CD14-positive monocyte (primary cell): ENCODE measurements around the gene SDK1. TPM values are rescaled to one million over a fixed set of nuclear protein-coding genes. Genes with fewer than 3 reads are reported as not detected.

Experiments used
- DNase-seq, 3 donors: peaks; one replicate each; pipeline ENCODE4 v3.0.0-alpha.2; 2011 to 2022
- H2AFZ ChIP-seq: 2 replicates; pipeline ENCODE4 v1.6.0; 2012; ENCODE audit warnings: mild to moderate bottlenecking, low read depth, low read length, inconsistent platforms; ENCODE audit not compliant: insufficient read depth, poor library complexity, severe bottlenecking
- H3K27ac ChIP-seq, 2 donors: 1 replicate in 1 of 2; 2 replicates in 1 of 2; pipeline ENCODE4 v1.5.1; 2012 to 2013; ENCODE audit warnings: low read length in 2 of 2, control low read depth in 1 of 2, inconsistent platforms in 1 of 2, low read depth in 1 of 2, mild to moderate bottlenecking in 1 of 2
- H3K27me3 ChIP-seq, 2 donors: one replicate each; pipeline versions ENCODE4 v1.6.0 to v1.6.1; 2011 to 2013; ENCODE audit warnings: low read length in 2 of 2; ENCODE audit not compliant: control insufficient read depth in 2 of 2, insufficient read depth in 2 of 2
- H3K36me3 ChIP-seq, 2 donors: replicated peaks in 1 of 2; 1 replicate in 1 of 2; 2 replicates in 1 of 2; pipeline versions ENCODE4 v1.5.1 to v1.6.1; 2012 to 2013; ENCODE audit warnings: low read length in 2 of 2, control low read depth in 1 of 2, inconsistent platforms in 1 of 2, mild to moderate bottlenecking in 1 of 2; ENCODE audit not compliant: insufficient read depth in 2 of 2, control insufficient read depth in 1 of 2
- H3K4me1 ChIP-seq, 2 donors: 1 replicate in 1 of 2; 2 replicates in 1 of 2; pipeline versions ENCODE4 v1.5.1 to v1.6.1; 2012 to 2013; ENCODE audit warnings: low read length in 2 of 2, control low read depth in 1 of 2, inconsistent platforms in 1 of 2, mild to moderate bottlenecking in 1 of 2, moderate library complexity in 1 of 2; ENCODE audit not compliant: insufficient read depth in 2 of 2, control insufficient read depth in 1 of 2
- H3K4me2 ChIP-seq: replicated peaks from 2 replicates; pipeline ENCODE3; 2012; ENCODE audit warnings: low read length, moderate library complexity, mild to moderate bottlenecking; ENCODE audit not compliant: poor library complexity, severe bottlenecking; ENCODE audit errors: extremely low read depth
- H3K4me3 ChIP-seq, 3 experiments: fragments of 200-600 bp in 1 of 3; sonication (generic) in 1 of 3; replicated peaks in 1 of 3; 1 replicate in 2 of 3; 2 replicates in 1 of 3; pipeline ENCODE4 v1.5.1; 2011 to 2013; ENCODE audit warnings: low read length in 3 of 3, mild to moderate bottlenecking in 3 of 3, control low read depth in 2 of 3, low read depth in 2 of 3, inconsistent platforms in 1 of 3, moderate library complexity in 1 of 3
- H3K79me2 ChIP-seq: 2 replicates; pipeline ENCODE4 v1.6.0; 2012; ENCODE audit warnings: mild to moderate bottlenecking, control low read depth, inconsistent platforms, low read length, moderate library complexity; ENCODE audit not compliant: insufficient read depth
- H3K9ac ChIP-seq: 2 replicates; pipeline ENCODE4 v1.6.0; 2017; ENCODE audit warnings: low read length, mild to moderate bottlenecking; ENCODE audit not compliant: insufficient read depth, poor library complexity, severe bottlenecking
- H3K9me3 ChIP-seq, 2 donors: replicated peaks in 1 of 2; 1 replicate in 1 of 2; 2 replicates in 1 of 2; pipeline versions ENCODE4 v1.5.1 to v1.6.1; 2012 to 2013; ENCODE audit warnings: low read length in 2 of 2, control low read depth in 1 of 2; ENCODE audit not compliant: control insufficient read depth in 1 of 2, insufficient read depth in 1 of 2
- H4K20me1 ChIP-seq: 2 replicates; pipeline ENCODE4 v1.6.0; 2012; ENCODE audit warnings: mild to moderate bottlenecking, low read length, control low read depth, moderate library complexity; ENCODE audit not compliant: insufficient read depth
- H3K27ac Mint-ChIP-seq, 7 donors: one replicate each; pipeline ENCODE4 v1.8.0; 2020; ENCODE audit warnings: mild to moderate bottlenecking in 7 of 7, mixed read lengths in 7 of 7, moderate library complexity in 6 of 7, inconsistent platforms in 2 of 7
- H3K27me3 Mint-ChIP-seq, 3 donors: one replicate each; pipeline ENCODE4 v1.8.0; 2021 to 2022; ENCODE audit warnings: low read depth in 3 of 3, mild to moderate bottlenecking in 3 of 3, mixed read lengths in 3 of 3, moderate library complexity in 3 of 3, inconsistent platforms in 1 of 3
- H3K36me3 Mint-ChIP-seq, 2 donors: one replicate each; pipeline ENCODE4 v1.8.0; 2020; ENCODE audit warnings: mixed read lengths in 2 of 2, inconsistent platforms in 1 of 2, mild to moderate bottlenecking in 1 of 2
- H3K4me1 Mint-ChIP-seq: one replicate; pipeline ENCODE4 v1.8.0; 2020; ENCODE audit warnings: mild to moderate bottlenecking, mixed read lengths
- H3K4me3 Mint-ChIP-seq, 2 donors: one replicate each; pipeline ENCODE4 v1.8.0; 2020; ENCODE audit warnings: mild to moderate bottlenecking in 2 of 2, mixed read lengths in 2 of 2, moderate library complexity in 1 of 2
- H3K9me3 Mint-ChIP-seq, 7 donors: one replicate each; pipeline ENCODE4 v1.8.0; 2020 to 2022; ENCODE audit warnings: mixed read lengths in 7 of 7, mild to moderate bottlenecking in 6 of 7, moderate library complexity in 6 of 7, inconsistent platforms in 2 of 7
- WGBS: methylation state at CpG from one replicate; pipeline ENCODE4 v1.1.5; 2013; ENCODE audit warnings: missing lambda C conversion rate; ENCODE audit not compliant: insufficient coverage; 5-methylcytosine and 5-hydroxymethylcytosine counted together
- intact Hi-C, 2 donors: fragments of 100-400 bp; cut with micrococcal nuclease; formaldehyde crosslinking; loops; one replicate each; pipeline versions ENCODE4 v1.15.0 to v1.15.1; 2023
- polyA plus RNA-seq, 3 donors: library from polyadenylated mRNA; depleted of rRNA in 1 of 3; unstranded in 2 of 3; stranded (reverse) in 1 of 3; fragments of 300-500 nt in 2 of 3; fragments of >200 nt in 1 of 3; fragmentation: Illumina TruSeq in 2 of 3; gene quantifications; 1 replicate in 2 of 3; 2 replicates in 1 of 3; pipeline ENCODE4 v1.2.3, GENCODE V29; 2012 to 2021
- TF ChIP-seq, protein P1 (sequence below): fragments of 200-600 bp; IDR thresholded peaks from one replicate; pipeline ENCODE4 v1.8.0; 2022; ENCODE audit warnings: antibody characterized with exemption, mild to moderate bottlenecking

SDK1 gene
- polyA plus RNA-seq, 3 donors, result 0.01 TPM; not detected in 2

DNA sequence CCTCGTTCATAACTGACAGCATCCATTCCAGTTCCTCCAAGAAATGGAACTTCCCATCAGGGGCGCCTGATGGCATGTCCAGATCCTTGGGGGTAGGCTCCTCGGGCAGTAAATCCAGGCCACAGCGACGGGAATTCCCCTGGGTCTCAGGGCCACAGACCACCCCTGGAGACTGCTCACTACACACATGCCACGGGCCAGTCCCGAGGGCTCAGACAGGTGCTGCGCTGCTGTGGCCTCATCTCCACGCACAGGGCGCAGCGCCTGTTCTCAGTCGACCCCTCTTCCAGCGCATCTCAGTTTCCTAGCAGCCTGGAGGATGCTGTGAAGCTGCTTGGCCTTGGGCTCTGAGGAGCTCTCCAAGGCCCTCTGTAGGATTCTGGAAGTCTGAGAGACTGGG, 907.5 kb downstream of the SDK1 start:
- Histone ChIP-seq H3K27me3 (no peaks in the 10 kb centered on the region), H3K4me1 (no peaks in the 10 kb centered on the region), H3K27ac (no peak overlapping the region), H3K4me2 (no peak overlapping the region), H4K20me1 (no peaks in the 10 kb centered on the region), H3K36me3 (no peaks in the 10 kb centered on the region), H3K4me3 (no peak overlapping the region), H2AFZ (no peak overlapping the region), H3K9me3 (no peaks in the 10 kb centered on the region), H3K79me2 (no peaks in the 10 kb centered on the region), H3K9ac (no peak overlapping the region)
- 93% methylated on average over 13 of the region's 13 CpGs for WGBS
- Mint-ChIP-seq H3K27ac (no peak overlapping the region), H3K36me3 (no peaks in the 10 kb centered on the region), H3K9me3 (peaks cover 2 to 23% (median 5%) of the 10 kb centered on the region in 7 donors), H3K4me3 (no peak overlapping the region), H3K27me3 (peaks cover 0 to 5% (median 4%) of the 10 kb centered on the region in 3 donors), H3K4me1 (no peaks in the 10 kb centered on the region)
- TF ChIP-seq, protein P1, sequence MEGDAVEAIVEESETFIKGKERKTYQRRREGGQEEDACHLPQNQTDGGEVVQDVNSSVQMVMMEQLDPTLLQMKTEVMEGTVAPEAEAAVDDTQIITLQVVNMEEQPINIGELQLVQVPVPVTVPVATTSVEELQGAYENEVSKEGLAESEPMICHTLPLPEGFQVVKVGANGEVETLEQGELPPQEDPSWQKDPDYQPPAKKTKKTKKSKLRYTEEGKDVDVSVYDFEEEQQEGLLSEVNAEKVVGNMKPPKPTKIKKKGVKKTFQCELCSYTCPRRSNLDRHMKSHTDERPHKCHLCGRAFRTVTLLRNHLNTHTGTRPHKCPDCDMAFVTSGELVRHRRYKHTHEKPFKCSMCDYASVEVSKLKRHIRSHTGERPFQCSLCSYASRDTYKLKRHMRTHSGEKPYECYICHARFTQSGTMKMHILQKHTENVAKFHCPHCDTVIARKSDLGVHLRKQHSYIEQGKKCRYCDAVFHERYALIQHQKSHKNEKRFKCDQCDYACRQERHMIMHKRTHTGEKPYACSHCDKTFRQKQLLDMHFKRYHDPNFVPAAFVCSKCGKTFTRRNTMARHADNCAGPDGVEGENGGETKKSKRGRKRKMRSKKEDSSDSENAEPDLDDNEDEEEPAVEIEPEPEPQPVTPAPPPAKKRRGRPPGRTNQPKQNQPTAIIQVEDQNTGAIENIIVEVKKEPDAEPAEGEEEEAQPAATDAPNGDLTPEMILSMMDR, result no peak
- DNase-seq, result no peak
- intact Hi-C loops, result no loop called here

DNA sequence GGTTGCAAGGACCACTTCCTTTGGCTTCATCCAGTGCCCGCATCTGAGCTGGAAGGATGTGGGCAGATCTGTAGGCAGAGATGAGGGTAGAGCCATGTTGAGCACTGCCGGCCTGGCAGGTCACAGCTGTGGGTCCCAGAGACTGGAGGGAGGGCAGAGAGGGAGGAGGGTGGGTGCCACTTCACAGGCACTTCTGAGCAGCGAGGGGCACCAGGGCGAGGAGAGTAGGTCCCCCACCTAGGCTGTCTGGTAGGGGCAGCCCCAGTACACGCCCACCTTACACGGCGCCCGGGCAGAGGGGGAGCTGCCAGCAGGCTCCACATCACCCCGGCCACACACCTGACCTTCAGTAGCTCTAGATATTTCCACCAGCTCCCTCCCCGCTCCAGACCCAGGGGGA, 908.1 kb downstream of the SDK1 start:
- Histone ChIP-seq H3K27me3 (no peaks in the 10 kb centered on the region), H3K79me2 (no peaks in the 10 kb centered on the region), H3K4me3 (no peak overlapping the region), H3K9ac (no peak overlapping the region), H4K20me1 (no peaks in the 10 kb centered on the region), H3K4me2 (no peak overlapping the region), H3K9me3 (no peaks in the 10 kb centered on the region), H3K27ac (no peak overlapping the region), H2AFZ (no peak overlapping the region), H3K36me3 (no peaks in the 10 kb centered on the region), H3K4me1 (no peaks in the 10 kb centered on the region)
- H3K36me3 Mint-ChIP-seq, result no peaks in the 10 kb centered on the region
- peaks cover 2 to 23% (median 5%) of the 10 kb centered on the region in 7 donors for H3K9me3 Mint-ChIP-seq
- intact Hi-C loops, result no loop called here
- H3K27ac Mint-ChIP-seq, result no peak overlapping the region
- no peaks in the 10 kb centered on the region for H3K4me1 Mint-ChIP-seq
- no peak for DNase-seq
- H3K27me3 Mint-ChIP-seq, result peaks cover 0 to 5% (median 4%) of the 10 kb centered on the region in 3 donors
- TF ChIP-seq, protein P1, result no peak
- no peak overlapping the region for H3K4me3 Mint-ChIP-seq
- 7% methylated on average over 1 of the region's 10 CpGs for WGBS
